NT2/D1 (cell line): ENCODE results near the gene KDM4F.

Experiments
- SUZ12 ChIP-seq: IDR thresholded peaks from 2 replicates; pipeline ENCODE4 v1.6.1; 2011; ENCODE audit not compliant: insufficient read length, insufficient read depth; ENCODE audit errors: extremely low read depth
- YY1 ChIP-seq: IDR thresholded peaks from 2 replicates; pipeline ENCODE4 v1.6.1; 2011; ENCODE audit not compliant: insufficient read length, insufficient read depth
- ZNF274 ChIP-seq: IDR thresholded peaks from 2 replicates; pipeline ENCODE4 v1.6.1; 2011; ENCODE audit warnings: mild to moderate bottlenecking, low read depth, low read length

- TF ChIP-seq SUZ12 (no peak), YY1 (no peak), ZNF274 (no peak)
Measured at GRCh38 chr11:95084509-95084908, 35.3 kb downstream of the KDM4F start.
